ENCODE measurements around the gene CFAP298.

Gene CFAP298

GRCh38 chr21:32599091-32599490 lies 13.1 kb downstream of the CFAP298 start:
- no peak for DNase-seq (ENCODE audit: low read depth)

GRCh38 chr21:32597205-32597604 lies 15.0 kb downstream of the CFAP298 start:
- no peak for DNase-seq (ENCODE audit: low read depth)

- DNase-seq (ENCODE audit: low read depth), result no peak
Observed at GRCh38 chr21:32595431-32595830, 16.7 kb downstream of the CFAP298 start.

- no peak for DNase-seq (ENCODE audit: low read depth)
Observed at GRCh38 chr21:32593690-32594089, 18.5 kb downstream of the CFAP298 start.

- DNase-seq (ENCODE audit: low read depth), result no peak
Observed at GRCh38 chr21:32592929-32593502, 19.2 kb downstream of the CFAP298 start.

GRCh38 chr21:32590130-32590529 lies 22.0 kb downstream of the CFAP298 start:
- no peak for DNase-seq (ENCODE audit: low read depth)

GRCh38 chr21:32587651-32588050 lies 24.5 kb downstream of the CFAP298 start:
- DNase-seq (ENCODE audit: low read depth), result no peak

- DNase-seq (ENCODE audit: low read depth), result no peak
Observed at GRCh38 chr21:32587120-32587519, 25.1 kb downstream of the CFAP298 start.

GRCh38 chr21:32585970-32586369 lies 26.2 kb downstream of the CFAP298 start:
- no peak for DNase-seq (ENCODE audit: low read depth)

- DNase-seq (ENCODE audit: low read depth), result no peak
Observed at GRCh38 chr21:32585042-32585710, 27.0 kb downstream of the CFAP298 start, which contains the start of gene TCP10L. TCP10L (minus strand) TSS chr21:32585523; CDS start chr21:32584304, 1,219 bp downstream.

- no peak for DNase-seq (ENCODE audit: low read depth)
Observed at GRCh38 chr21:32584472-32584871, 27.7 kb downstream of the CFAP298 start.

GRCh38 chr21:32581732-32582131 lies 30.4 kb downstream of the CFAP298 start:
- no peak for DNase-seq (ENCODE audit: low read depth)

GRCh38 chr21:32580949-32581348 lies 31.2 kb downstream of the CFAP298 start:
- no peak for DNase-seq (ENCODE audit: low read depth)

GRCh38 chr21:32578107-32578691 lies 34.0 kb downstream of the CFAP298 start:
- DNase-seq (ENCODE audit: low read depth), result no peak

- no peak for DNase-seq (ENCODE audit: low read depth)
Observed at GRCh38 chr21:32576011-32576410, 36.2 kb downstream of the CFAP298 start.

- no peak for DNase-seq (ENCODE audit: low read depth)
Observed at GRCh38 chr21:32574946-32575925, 36.9 kb downstream of the CFAP298 start.

- no peak for DNase-seq (ENCODE audit: low read depth)
Observed at GRCh38 chr21:32572574-32573420, 39.4 kb downstream of the CFAP298 start.

GRCh38 chr21:32570456-32570855 lies 41.7 kb downstream of the CFAP298 start:
- no peak for DNase-seq (ENCODE audit: low read depth)

- peak; percentile 69 for DNase-seq (ENCODE audit: low read depth)
Observed at GRCh38 chr21:32569261-32570230, 42.6 kb downstream of the CFAP298 start.

- DNase-seq (ENCODE audit: low read depth), result no peak
Observed at GRCh38 chr21:32567626-32568025, 44.6 kb downstream of the CFAP298 start.
